ENCODE data around the gene PARS2. TPM values are rescaled to one million over a fixed set of nuclear protein-coding genes. Genes with fewer than 3 reads are reported as not detected.

The PARS2 gene
- total RNA-seq, 4 donors from 2014 or later = 4.8 to 7.4 (median 6.0) TPM

- 1 to 2% methylated on average over 11 of the region's 11 CpGs for WGBS, 2 donors
- Histone ChIP-seq H3K4me3 (replicated peaks in 1 of 3) (peak overlapping the region; percentile 59 to 62 (median 61)), H3K36me3 (no peaks in the 10 kb centered on the region), H3K9me3 (no peaks in the 10 kb centered on the region), H3K4me1 (peaks cover 3 to 10% of the 10 kb centered on the region in 2 donors), H3K27ac (peak overlapping the region in 1 of 3 donors; percentile 53), H3K27me3 (no peaks in the 10 kb centered on the region)
- no peak for DNase-seq
- intact Hi-C loops (cut with DNase I) = no loop called here
- TF ChIP-seq POLR2A (IDR thresholded peaks at IDR 0.05) = no peak
These were observed 549 bp downstream of the PARS2 start for GRCh38 chr1:54763816-54764132.

GRCh38 chr1:54758678-54759348 is 5.5 kb downstream of the PARS2 start:
- no peak for TF ChIP-seq CTCF (IDR thresholded peaks at IDR 0.05)
- no peak for TF ChIP-seq POLR2A (IDR thresholded peaks at IDR 0.05)
- peaks cover 12 to 20% of the 10 kb centered on the region in 2 donors for H3K36me3 ChIP-seq

GRCh38 chr1:54757833-54758232 is 6.5 kb downstream of the PARS2 start:
- intact Hi-C loops (cut with DNase I) = no loop called here
- Histone ChIP-seq H3K4me3 (replicated peaks in 1 of 3) (no peak overlapping the region), H3K9me3 (no peaks in the 10 kb centered on the region), H3K4me1 (no peaks in the 10 kb centered on the region), H3K27me3 (no peaks in the 10 kb centered on the region), H3K36me3 (peaks cover 12 to 20% of the 10 kb centered on the region in 2 donors), H3K27ac (no peak overlapping the region)
- DNase-seq = no peak
- WGBS, 2 donors = 93 to 100% methylated on average over 1 to 7 of the region's 9 CpGs
- TF ChIP-seq POLR2A (IDR thresholded peaks at IDR 0.05) = no peak
- no peak for TF ChIP-seq CTCF (IDR thresholded peaks at IDR 0.05)

More at GRCh38 chr1:54758678-54759348, 5.5 kb downstream of the PARS2 start:
- H3K27me3 ChIP-seq = no peaks in the 10 kb centered on the region
- no peak for DNase-seq
- intact Hi-C loops (cut with DNase I) = no loop called here
- no peak overlapping the region for H3K4me3 ChIP-seq (replicated peaks in 1 of 3)
- H3K27ac ChIP-seq = no peak overlapping the region
- WGBS, 2 donors = 88 to 93% methylated on average over 6 to 18 of the region's 20 CpGs
- peaks cover 3 to 10% of the 10 kb centered on the region in 2 donors for H3K4me1 ChIP-seq
- no peaks in the 10 kb centered on the region for H3K9me3 ChIP-seq

- Histone ChIP-seq H3K4me3 (replicated peaks in 1 of 3) (no peak overlapping the region), H3K9me3 (no peaks in the 10 kb centered on the region), H3K4me1 (no peaks in the 10 kb centered on the region), H3K27me3 (no peaks in the 10 kb centered on the region), H3K27ac (no peak overlapping the region), H3K36me3 (peaks cover 12 to 20% of the 10 kb centered on the region in 2 donors)
- WGBS, 2 donors = 79 to 89% methylated on average over 8 to 14 of the region's 25 CpGs
- TF ChIP-seq CTCF (IDR thresholded peaks at IDR 0.05) (no peak), POLR2A (IDR thresholded peaks at IDR 0.05) (no peak)
- intact Hi-C loops (cut with DNase I) = no loop called here
- no peak for DNase-seq
These were observed 9.6 kb downstream of the PARS2 start for GRCh38 chr1:54754486-54755285.

GRCh38 chr1:54754045-54754444 is 10.3 kb downstream of the PARS2 start:
- peaks cover 12 to 20% of the 10 kb centered on the region in 2 donors for H3K36me3 ChIP-seq
- H3K27ac ChIP-seq = no peak overlapping the region
- H3K9me3 ChIP-seq = no peaks in the 10 kb centered on the region
- intact Hi-C loops (cut with DNase I) = no loop called here
- no peaks in the 10 kb centered on the region for H3K4me1 ChIP-seq
- no peaks in the 10 kb centered on the region for H3K27me3 ChIP-seq
- no peak overlapping the region for H3K4me3 ChIP-seq (replicated peaks in 1 of 3)
- TF ChIP-seq POLR2A (IDR thresholded peaks at IDR 0.05) = no peak
- no peak for TF ChIP-seq CTCF (IDR thresholded peaks at IDR 0.05)
- WGBS, 2 donors = 94 to 95% methylated on average over 21 to 22 of the region's 22 CpGs
- no peak for DNase-seq
